Vagina (tissue), 2 donors: ENCODE results near the gene TMEM92. TPM values are rescaled to one million over a fixed set of nuclear protein-coding genes. Genes with fewer than 3 reads are reported as not detected.

Source experiments
- DNase-seq, 2 donors: peaks; one replicate each; pipeline ENCODE4 v3.0.0-alpha.2; 2017; ENCODE audit errors: extremely low spot score in 2 of 2
- H3K27ac ChIP-seq: fragments of 200-600 bp; sonication (generic); one replicate; pipeline ENCODE4 v1.5.1; 2019
- H3K27me3 ChIP-seq: fragments of 200-600 bp; sonication (generic); one replicate; pipeline ENCODE4 v1.5.1; 2019
- H3K36me3 ChIP-seq, 2 donors: fragments of 200-600 bp; sonication (generic); one replicate each; pipeline ENCODE4 v1.5.1; 2017 to 2019
- H3K4me1 ChIP-seq: fragments of 200-600 bp; sonication (generic); one replicate; pipeline ENCODE4 v1.5.1; 2019
- H3K4me3 ChIP-seq, 2 donors: fragments of 200-600 bp; sonication (generic); 1 replicate in 1 of 2; 2 replicates in 1 of 2; pipeline ENCODE4 v1.5.1; 2016 to 2019
- H3K9me3 ChIP-seq: fragments of 200-600 bp; sonication (generic); one replicate; pipeline ENCODE4 v1.5.1; 2019
- POLR2A ChIP-seq, 2 donors: fragments of 450-650 bp; IDR thresholded peaks; one replicate each; pipeline ENCODE4 v1.6.1; 2017; ENCODE audit warnings: antibody characterized with exemption in 2 of 2, mild to moderate bottlenecking in 2 of 2, moderate library complexity in 2 of 2
- POLR2AphosphoS5 ChIP-seq, 2 donors: sonication (generic); formaldehyde crosslinking; IDR thresholded peaks; one replicate each; pipeline ENCODE4 v1.9.0; 2017; ENCODE audit warnings: antibody characterized with exemption in 2 of 2, mild to moderate bottlenecking in 2 of 2, low read depth in 1 of 2; ENCODE audit not compliant: insufficient read depth in 1 of 2
- intact Hi-C: fragments of 100-400 bp; cut with DNase I; formaldehyde crosslinking; loops from one replicate; pipeline ENCODE4 v1.15.1; 2023
- total RNA-seq: library from RNA; depleted of rRNA; stranded (reverse); fragments of >200 nt; gene quantifications from one replicate; pipeline ENCODE4 v1.2.3, GENCODE V29; 2016
- TF ChIP-seq, protein P1 (sequence below), 3 experiments: fragments of 450-650 bp in 2 of 3; fragments of 200-600 bp in 1 of 3; sonication (generic) in 1 of 3; IDR thresholded peaks; one replicate each; pipeline ENCODE4 v1.5.1; 2017 to 2019; ENCODE audit warnings: antibody characterized with exemption in 3 of 3, mild to moderate bottlenecking in 2 of 3, moderate library complexity in 2 of 3

The TMEM92 gene
- total RNA-seq, 1 donor from 2014 or later: 0.74 TPM

DNA sequence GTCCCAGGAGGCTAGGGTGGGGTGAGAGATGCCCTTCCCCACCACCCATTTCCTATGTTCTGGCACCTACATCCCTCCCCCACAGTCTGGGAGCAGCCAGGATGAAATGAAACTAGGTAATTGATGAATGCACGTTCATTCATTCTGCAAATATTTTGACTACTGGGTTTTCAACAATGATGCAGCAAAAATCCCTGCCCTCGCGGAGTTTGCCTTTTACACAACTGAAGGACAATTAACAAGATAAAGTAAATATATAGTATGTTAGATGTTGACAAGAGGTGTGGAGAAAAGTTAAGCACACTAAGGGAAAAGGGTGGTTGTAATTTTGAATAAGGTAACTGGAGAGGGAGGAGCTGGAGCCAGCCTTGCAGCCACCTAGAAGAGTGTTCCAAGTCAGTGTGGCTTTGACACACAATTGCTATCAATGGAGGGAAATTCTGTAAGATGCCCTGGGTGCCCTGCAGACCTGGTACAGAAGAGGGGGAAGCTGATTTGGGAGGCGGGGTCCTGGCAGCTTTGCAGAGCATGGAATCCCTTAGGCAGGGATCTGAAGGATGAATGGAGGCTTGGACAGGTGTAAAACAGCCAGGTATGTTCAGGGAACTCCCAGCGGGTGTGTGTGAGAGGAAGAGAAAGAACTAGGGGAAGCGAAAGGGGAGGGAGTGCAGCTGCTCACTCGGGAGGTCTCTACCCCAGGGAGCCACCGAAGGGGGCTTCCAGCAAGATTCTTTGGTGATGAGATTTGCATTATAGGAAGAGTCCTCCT lies 2.5 kb downstream of the TMEM92 start:
- H3K4me1 ChIP-seq: peaks cover 17% of the 10 kb centered on the region
- no peak for TF ChIP-seq POLR2A (IDR thresholded peaks at IDR 0.05)
- TF ChIP-seq POLR2AphosphoS5 (IDR thresholded peaks at IDR 0.05; ENCODE audit: insufficient read depth in 1 of 2, low read depth in 1 of 2): no peak
- TF ChIP-seq, protein P1, sequence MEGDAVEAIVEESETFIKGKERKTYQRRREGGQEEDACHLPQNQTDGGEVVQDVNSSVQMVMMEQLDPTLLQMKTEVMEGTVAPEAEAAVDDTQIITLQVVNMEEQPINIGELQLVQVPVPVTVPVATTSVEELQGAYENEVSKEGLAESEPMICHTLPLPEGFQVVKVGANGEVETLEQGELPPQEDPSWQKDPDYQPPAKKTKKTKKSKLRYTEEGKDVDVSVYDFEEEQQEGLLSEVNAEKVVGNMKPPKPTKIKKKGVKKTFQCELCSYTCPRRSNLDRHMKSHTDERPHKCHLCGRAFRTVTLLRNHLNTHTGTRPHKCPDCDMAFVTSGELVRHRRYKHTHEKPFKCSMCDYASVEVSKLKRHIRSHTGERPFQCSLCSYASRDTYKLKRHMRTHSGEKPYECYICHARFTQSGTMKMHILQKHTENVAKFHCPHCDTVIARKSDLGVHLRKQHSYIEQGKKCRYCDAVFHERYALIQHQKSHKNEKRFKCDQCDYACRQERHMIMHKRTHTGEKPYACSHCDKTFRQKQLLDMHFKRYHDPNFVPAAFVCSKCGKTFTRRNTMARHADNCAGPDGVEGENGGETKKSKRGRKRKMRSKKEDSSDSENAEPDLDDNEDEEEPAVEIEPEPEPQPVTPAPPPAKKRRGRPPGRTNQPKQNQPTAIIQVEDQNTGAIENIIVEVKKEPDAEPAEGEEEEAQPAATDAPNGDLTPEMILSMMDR (IDR thresholded peaks at IDR 0.05): no peak
- H3K27ac ChIP-seq: no peak overlapping the region
- no peak for DNase-seq
- H3K27me3 ChIP-seq: no peaks in the 10 kb centered on the region
- no peaks in the 10 kb centered on the region for H3K36me3 ChIP-seq
- no peaks in the 10 kb centered on the region for H3K9me3 ChIP-seq
- no peak overlapping the region for H3K4me3 ChIP-seq
- intact Hi-C loops: no loop called here

- no peak for TF ChIP-seq POLR2AphosphoS5 (IDR thresholded peaks at IDR 0.05; ENCODE audit: insufficient read depth in 1 of 2, low read depth in 1 of 2)
- no peak for TF ChIP-seq POLR2A (IDR thresholded peaks at IDR 0.05)
- TF ChIP-seq, protein P1 (IDR thresholded peaks at IDR 0.05): no peak
- Histone ChIP-seq H3K27ac (no peak overlapping the region), H3K36me3 (no peaks in the 10 kb centered on the region), H3K4me3 (no peak overlapping the region), H3K9me3 (no peaks in the 10 kb centered on the region), H3K27me3 (no peaks in the 10 kb centered on the region), H3K4me1 (peaks cover 11% of the 10 kb centered on the region)
- DNase-seq: no peak
- intact Hi-C loops: no loop called here
Measured at GRCh38 chr17:50277357-50277754, 3.1 kb downstream of the TMEM92 start.

GRCh38 chr17:50278526-50279180 lies 4.4 kb downstream of the TMEM92 start:
- Histone ChIP-seq H3K27me3 (no peaks in the 10 kb centered on the region), H3K9me3 (no peaks in the 10 kb centered on the region), H3K27ac (no peak overlapping the region), H3K4me1 (peaks cover 7% of the 10 kb centered on the region), H3K36me3 (no peaks in the 10 kb centered on the region), H3K4me3 (no peak overlapping the region)
- intact Hi-C loops: no loop called here
- TF ChIP-seq, protein P1 (IDR thresholded peaks at IDR 0.05): no peak
- TF ChIP-seq POLR2A (IDR thresholded peaks at IDR 0.05) (no peak), POLR2AphosphoS5 (IDR thresholded peaks at IDR 0.05; ENCODE audit: insufficient read depth in 1 of 2, low read depth in 1 of 2) (no peak)
- DNase-seq: no peak

GRCh38 chr17:50279181-50279526 lies 4.9 kb downstream of the TMEM92 start:
- no peak for TF ChIP-seq POLR2A (IDR thresholded peaks at IDR 0.05)
- no peak for TF ChIP-seq POLR2AphosphoS5 (IDR thresholded peaks at IDR 0.05; ENCODE audit: insufficient read depth in 1 of 2, low read depth in 1 of 2)
- TF ChIP-seq, protein P1 (IDR thresholded peaks at IDR 0.05): no peak
- no peak overlapping the region for H3K4me3 ChIP-seq
- no peak for DNase-seq
- peaks cover 7% of the 10 kb centered on the region for H3K4me1 ChIP-seq
- no peak overlapping the region for H3K27ac ChIP-seq
- no peaks in the 10 kb centered on the region for H3K9me3 ChIP-seq
- no peaks in the 10 kb centered on the region for H3K36me3 ChIP-seq
- H3K27me3 ChIP-seq: no peaks in the 10 kb centered on the region
- intact Hi-C loops: no loop called here

DNA sequence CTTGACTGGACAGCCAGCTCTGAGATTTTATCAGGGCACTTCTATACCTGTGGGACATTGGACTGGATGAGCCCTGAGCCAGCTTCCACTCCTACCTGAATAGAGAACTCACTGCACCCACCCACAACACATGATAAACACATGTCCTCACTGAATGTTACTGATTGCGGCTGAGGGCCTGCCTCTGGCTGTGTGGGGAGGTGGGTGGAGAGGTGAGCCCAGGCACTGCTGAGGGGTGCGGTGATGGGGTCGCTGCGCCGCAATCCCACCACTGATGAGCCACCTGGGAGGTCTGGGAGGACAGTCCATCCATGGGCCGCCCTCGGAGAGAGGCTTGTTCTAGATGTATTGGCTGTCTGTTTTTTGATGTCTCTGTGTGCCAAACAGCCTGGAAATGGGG lies 5.4 kb downstream of the TMEM92 start:
- TF ChIP-seq POLR2A (IDR thresholded peaks at IDR 0.05): no peak
- no peak for TF ChIP-seq POLR2AphosphoS5 (IDR thresholded peaks at IDR 0.05; ENCODE audit: insufficient read depth in 1 of 2, low read depth in 1 of 2)
- TF ChIP-seq, protein P1 (IDR thresholded peaks at IDR 0.05): no peak
- no peaks in the 10 kb centered on the region for H3K36me3 ChIP-seq
- H3K4me3 ChIP-seq: no peak overlapping the region
- intact Hi-C loops: no loop called here
- H3K9me3 ChIP-seq: no peaks in the 10 kb centered on the region
- H3K27me3 ChIP-seq: no peaks in the 10 kb centered on the region
- H3K27ac ChIP-seq: no peak overlapping the region
- H3K4me1 ChIP-seq: peaks cover 3% of the 10 kb centered on the region
- no peak for DNase-seq
